ENCODE measurements around the gene DIPK1A. TPM values are rescaled to one million over a fixed set of nuclear protein-coding genes. Genes with fewer than 3 reads are reported as not detected.

The DIPK1A gene
- total RNA-seq, 1 experiment from 2014 or later = 10.5 TPM

- ChIA-PET CTCF (no interaction called here), POLR2A (ENCODE audit: unreplicated experiment) (no interaction called here)
- Histone ChIP-seq H3K4me2 (no peak overlapping the region), H3K36me3 (ENCODE audit: low read depth) (no peaks in the 10 kb centered on the region), H3K9me3 (ENCODE audit: insufficient read depth, low read depth) (no peaks in the 10 kb centered on the region), H3K4me3 (no peak overlapping the region), H4K20me1 (ENCODE audit: insufficient read depth) (no peaks in the 10 kb centered on the region), H3K27me3 (ENCODE audit: insufficient read depth, low read depth) (no peaks in the 10 kb centered on the region), H3K4me1 (replicated peaks; ENCODE audit: insufficient read depth) (no peaks in the 10 kb centered on the region), H2AFZ (no peak overlapping the region), H3F3A (ENCODE audit: insufficient read depth, low read depth) (no peaks in the 10 kb centered on the region; the same call in 1 of the 2 replicates), H3K9me2 (ENCODE audit: insufficient read depth) (no peaks in the 10 kb centered on the region), H3K27ac (no peak overlapping the region), H3K79me2 (ENCODE audit: low read depth) (no peaks in the 10 kb centered on the region)
- DNase-seq = no peak
- no TSS peak for BruUV-seq (replicated peaks)
- TF ChIP-seq CTCF (conservative IDR thresholded peaks at IDR 0.05) (no peak), EZH2 (IDR thresholded peaks at IDR 0.05; ENCODE audit: low read depth) (no peak)
- intact Hi-C loops (cut with micrococcal nuclease; ENCODE audit: unreplicated experiment) = no loop called here
Observed at GRCh38 chr1:92855236-92855635, 106.0 kb downstream of the DIPK1A start.

- intact Hi-C loops (cut with micrococcal nuclease; ENCODE audit: unreplicated experiment) = no loop called here
- no peaks in the 10 kb centered on the region for H3K27me3 ChIP-seq (ENCODE audit: insufficient read depth, low read depth)
- no peaks in the 10 kb centered on the region for H3K9me3 ChIP-seq (ENCODE audit: insufficient read depth, low read depth)
- no peaks in the 10 kb centered on the region; the same call in 1 of the 2 replicates for H3F3A ChIP-seq (ENCODE audit: insufficient read depth, low read depth)
- no peak overlapping the region for H2AFZ ChIP-seq
- H3K9me2 ChIP-seq (ENCODE audit: insufficient read depth) = no peaks in the 10 kb centered on the region
- no peak for DNase-seq
- no peak overlapping the region for H3K4me2 ChIP-seq
- H3K27ac ChIP-seq = no peak overlapping the region
- ChIA-PET CTCF (no interaction called here), POLR2A (ENCODE audit: unreplicated experiment) (no interaction called here)
- H3K4me1 ChIP-seq (replicated peaks; ENCODE audit: insufficient read depth) = no peaks in the 10 kb centered on the region
- no peaks in the 10 kb centered on the region for H3K79me2 ChIP-seq (ENCODE audit: low read depth)
- no peaks in the 10 kb centered on the region for H3K36me3 ChIP-seq (ENCODE audit: low read depth)
- TF ChIP-seq CTCF (conservative IDR thresholded peaks at IDR 0.05) (no peak), EZH2 (IDR thresholded peaks at IDR 0.05; ENCODE audit: low read depth) (no peak)
- H4K20me1 ChIP-seq (ENCODE audit: insufficient read depth) = no peaks in the 10 kb centered on the region
- no peak overlapping the region for H3K4me3 ChIP-seq
- no TSS peak for BruUV-seq (replicated peaks)
Observed at GRCh38 chr1:92854101-92854785, 107.0 kb downstream of the DIPK1A start.

GRCh38 chr1:92853299-92853698, 108.0 kb downstream of the DIPK1A start:
- Histone ChIP-seq H3K36me3 (ENCODE audit: low read depth) (no peaks in the 10 kb centered on the region), H3K9me2 (ENCODE audit: insufficient read depth) (no peaks in the 10 kb centered on the region), H3K27ac (no peak overlapping the region), H2AFZ (no peak overlapping the region), H3K4me3 (no peak overlapping the region), H3F3A (ENCODE audit: insufficient read depth, low read depth) (peaks cover under 1% of the 10 kb centered on the region; the same call in 1 of the 2 replicates), H4K20me1 (ENCODE audit: insufficient read depth) (no peaks in the 10 kb centered on the region), H3K4me1 (replicated peaks; ENCODE audit: insufficient read depth) (no peaks in the 10 kb centered on the region), H3K9me3 (ENCODE audit: insufficient read depth, low read depth) (no peaks in the 10 kb centered on the region), H3K27me3 (ENCODE audit: insufficient read depth, low read depth) (no peaks in the 10 kb centered on the region), H3K4me2 (no peak overlapping the region), H3K79me2 (ENCODE audit: low read depth) (no peaks in the 10 kb centered on the region)
- DNase-seq = no peak
- ChIA-PET CTCF (no interaction called here), POLR2A (ENCODE audit: unreplicated experiment) (interaction anchor here (0.6 kb wide), 1 partner anchor 241 kb away, joined by 5 read pairs; no protein-coding TSS in a partner anchor)
- TF ChIP-seq EZH2 (IDR thresholded peaks at IDR 0.05; ENCODE audit: low read depth) (no peak), CTCF (conservative IDR thresholded peaks at IDR 0.05) (no peak)
- intact Hi-C loops (cut with micrococcal nuclease; ENCODE audit: unreplicated experiment) = no loop called here
- BruUV-seq (replicated peaks) = no TSS peak

Measured in PC-9 (cell line).